ENCODE results near the gene SLC6A18. TPM values are rescaled to one million over a fixed set of nuclear protein-coding genes. Genes with fewer than 3 reads are reported as not detected.

The SLC6A18 gene
- total and polyA plus RNA-seq, 2 of the 13 experiments (the other 11 are each of a cell fraction or from before 2014, with no cell fraction given): not detected

GRCh38 chr5:1185038-1185627 is 40.0 kb upstream of the SLC6A18 start:
- no peaks in the 10 kb centered on the region; a peak in 1 of 5 replicates for H3K27me3 ChIP-seq (ENCODE audit: control insufficient read depth in 1 of 2, insufficient read depth in 2 of 2, low read length in 2 of 2)
- in situ Hi-C loops (cut with HindIII; ENCODE audit: extremely low pct_ligation_motif_present, low pct_unique_long_range_greater_than_20kb): no loop called here
- peak overlapping the region; percentile 66 for H3K27ac ChIP-seq (ENCODE audit: extremely low read length, insufficient read depth, low read length)
- FAIRE-seq (no peak), DNase-seq (ENCODE audit: low spot score) (no peak), ATAC-seq (no peak)
- no TSS peak for BruUV-seq (replicated peaks)
- H3K4me3 ChIP-seq (replicated peaks in 1 of 3; ENCODE audit: insufficient read depth in 1 of 3, low read depth in 2 of 3, low read length in 3 of 3): peak overlapping the region in 1 of 3 experiments; percentile 5; a peak in 2 of 6 replicates
- ChIA-PET CTCF (ENCODE audit: low intra/inter-chr PET ratio, low total read pairs) (no interaction called here), POLR2A (interaction anchor here (0.8 to 3.6 kb wide), 6 partner anchors 11 to 78 kb away, joined by 4 to 47 read pairs (median 9); partner anchors contain the start of gene SLC6A19)
- peaks cover 89% of the 10 kb centered on the region for H3K4me1 ChIP-seq (ENCODE audit: insufficient read depth, low read length)
- no peaks in the 10 kb centered on the region for H4K20me1 ChIP-seq (ENCODE audit: insufficient read depth, low read length)
- no peak overlapping the region for H3K9ac ChIP-seq (ENCODE audit: insufficient read depth, low read depth, low read length)
- no peaks in the 10 kb centered on the region for H3K36me3 ChIP-seq (replicated peaks in 1 of 2; ENCODE audit: control insufficient read depth in 1 of 2, insufficient read depth in 2 of 2, low read length in 2 of 2)
- peak overlapping the region; percentile 64 for H3K4me2 ChIP-seq (ENCODE audit: low read depth, low read length)
- WGBS (ENCODE audit: low lambda C conversion rate): 83% methylated on average over 9 of the region's 10 CpGs
- H3K79me2 ChIP-seq (ENCODE audit: insufficient read depth, low read length): no peaks in the 10 kb centered on the region
- H3K9me3 ChIP-seq (ENCODE audit: low read length): no peaks in the 10 kb centered on the region
- no peak overlapping the region for H2AFZ ChIP-seq (ENCODE audit: low read length)
- intact Hi-C loops (cut with micrococcal nuclease; ENCODE audit: unreplicated experiment): no loop called here
- TF ChIP-seq USF2 (IDR thresholded peaks at IDR 0.05; ENCODE audit: low read depth, low read length) (0 out of 2 replicates have a peak, but pooled peaks have one; percentile 6), USF2 (CRISPR knock-in tag; IDR thresholded peaks at IDR 0.05; ENCODE audit: borderline replicate concordance) (no peak), ATRX (CRISPR knock-in tag; IDR thresholded peaks at IDR 0.05; ENCODE audit: borderline replicate concordance) (no peak), BATF2 (CRISPR knock-in tag; IDR thresholded peaks at IDR 0.05) (0 out of 2 replicates have a peak, but pooled peaks have one; percentile 35), PATZ1 (CRISPR knock-in tag; IDR thresholded peaks at IDR 0.05) (no peak), NFE2L1 (CRISPR knock-in tag; IDR thresholded peaks at IDR 0.05; ENCODE audit: borderline replicate concordance) (no peak), MAFG (CRISPR knock-in tag; IDR thresholded peaks at IDR 0.05) (0 out of 2 replicates have a peak, but pooled peaks have one; percentile 21), IRF9 (CRISPR knock-in tag; IDR thresholded peaks at IDR 0.05; ENCODE audit: borderline replicate concordance) (no peak), SP5 (CRISPR knock-in tag; IDR thresholded peaks at IDR 0.05; ENCODE audit: borderline replicate concordance, low read depth) (no peak), STAT5B (CRISPR knock-in tag; IDR thresholded peaks at IDR 0.05) (no peak), MAFF (IDR thresholded peaks at IDR 0.05; ENCODE audit: low read depth, low read length) (peak; percentile 96), SKIL (CRISPR knock-in tag; IDR thresholded peaks at IDR 0.05; ENCODE audit: borderline replicate concordance) (0 out of 2 replicates have a peak, but pooled peaks have one; percentile 29)
- TF ChIP-seq, protein P1, sequence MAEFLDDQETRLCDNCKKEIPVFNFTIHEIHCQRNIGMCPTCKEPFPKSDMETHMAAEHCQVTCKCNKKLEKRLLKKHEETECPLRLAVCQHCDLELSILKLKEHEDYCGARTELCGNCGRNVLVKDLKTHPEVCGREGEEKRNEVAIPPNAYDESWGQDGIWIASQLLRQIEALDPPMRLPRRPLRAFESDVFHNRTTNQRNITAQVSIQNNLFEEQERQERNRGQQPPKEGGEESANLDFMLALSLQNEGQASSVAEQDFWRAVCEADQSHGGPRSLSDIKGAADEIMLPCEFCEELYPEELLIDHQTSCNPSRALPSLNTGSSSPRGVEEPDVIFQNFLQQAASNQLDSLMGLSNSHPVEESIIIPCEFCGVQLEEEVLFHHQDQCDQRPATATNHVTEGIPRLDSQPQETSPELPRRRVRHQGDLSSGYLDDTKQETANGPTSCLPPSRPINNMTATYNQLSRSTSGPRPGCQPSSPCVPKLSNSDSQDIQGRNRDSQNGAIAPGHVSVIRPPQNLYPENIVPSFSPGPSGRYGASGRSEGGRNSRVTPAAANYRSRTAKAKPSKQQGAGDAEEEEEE (CRISPR knock-in tag; IDR thresholded peaks at IDR 0.05; ENCODE audit: borderline replicate concordance): no peak

All from HepG2 (cell line).